ENCODE data around the gene PSG5. TPM values are rescaled to one million over a fixed set of nuclear protein-coding genes. Genes with fewer than 3 reads are reported as not detected.
"Not testable (repeated sequence)": the region's sequence is repeated elsewhere in the genome, so short reads cannot be mapped to it uniquely, and the experiment has no call there.

Gene PSG5
- total RNA-seq = not detected

- CTCF ChIA-PET, POLR2A ChIA-PET: not testable (repeated sequence)
Observed at GRCh38 chr19:43186311-43186935, at the start of gene PSG5. TSS of gene PSG5 (minus strand) at chr19:43186536. CDS start at chr19:43186405, 131 bp downstream.

- CTCF ChIA-PET, POLR2A ChIA-PET: not testable (repeated sequence)
Observed at GRCh38 chr19:43235686-43236085, 49.4 kb upstream of the PSG5 start.

DNA sequence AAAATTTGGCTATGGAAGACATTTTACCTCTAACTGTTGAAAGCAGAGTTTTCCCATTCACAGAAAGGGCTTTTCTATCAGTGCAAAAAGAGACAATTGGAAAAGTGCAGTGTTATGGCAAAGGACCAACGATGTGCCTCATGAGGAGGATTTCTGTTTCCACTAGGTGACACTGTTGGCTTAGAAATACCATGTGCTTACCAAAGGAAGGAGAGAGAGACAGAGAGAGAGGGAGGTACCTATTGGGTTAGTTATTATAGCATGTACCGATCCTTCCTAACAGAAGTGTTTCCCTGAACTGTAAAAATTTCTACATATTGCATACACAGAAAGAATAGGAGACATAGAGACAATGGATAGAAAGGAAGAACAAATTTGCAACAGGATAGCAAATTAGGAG lies 43.0 kb upstream of the PSG5 start:
- CTCF ChIA-PET = no interaction called here
- POLR2A ChIA-PET = no interaction called here

DNA sequence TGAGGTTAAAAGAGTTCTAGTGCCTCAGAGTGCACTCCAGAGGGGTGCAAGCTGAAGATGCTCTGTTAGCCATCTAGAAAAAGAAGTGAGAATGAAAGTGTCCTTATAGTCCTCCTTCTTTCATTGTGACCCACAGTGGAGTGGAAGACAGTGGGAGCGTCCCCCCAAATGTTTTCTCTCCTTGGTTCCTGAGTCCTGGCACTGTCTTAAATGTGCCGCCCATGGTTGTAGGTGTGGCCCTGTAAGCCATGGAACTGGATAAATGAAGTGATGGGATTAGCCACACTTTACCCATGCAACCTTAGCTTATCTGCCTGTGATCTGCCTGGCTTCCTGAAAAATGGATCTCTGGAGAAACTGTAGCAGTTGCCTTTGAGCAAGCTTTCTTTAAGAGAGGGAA lies 42.4 kb upstream of the PSG5 start:
- CTCF ChIA-PET, POLR2A ChIA-PET: not testable (repeated sequence)

DNA sequence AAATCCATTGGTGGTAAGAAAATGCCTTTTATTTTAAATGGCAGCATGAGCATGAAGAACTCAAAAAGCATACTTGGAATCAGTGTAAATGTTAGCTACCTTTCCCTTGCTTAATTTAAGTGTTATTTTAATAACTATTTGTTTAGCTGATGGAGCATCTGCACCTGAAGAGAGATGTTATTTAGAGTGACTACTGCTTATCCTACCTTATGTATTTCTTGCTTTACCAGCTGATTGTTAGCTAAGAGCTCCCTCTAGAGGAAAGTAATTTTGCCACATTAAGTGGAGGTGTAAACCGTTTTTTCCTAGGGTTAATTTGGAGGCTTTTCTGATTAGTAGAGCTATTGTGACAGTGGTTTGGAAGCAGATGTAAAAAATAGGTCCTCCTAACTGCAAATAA lies 40.6 kb upstream of the PSG5 start:
- POLR2A ChIA-PET, CTCF ChIA-PET: not testable (repeated sequence)

- CTCF ChIA-PET = no interaction called here
- POLR2A ChIA-PET = no interaction called here
Observed at GRCh38 chr19:43224855-43225253, 38.5 kb upstream of the PSG5 start.

GRCh38 chr19:43224201-43224854 lies 38.0 kb upstream of the PSG5 start:
- CTCF ChIA-PET, POLR2A ChIA-PET: not testable (repeated sequence)

GRCh38 chr19:43221891-43222290 lies 35.6 kb upstream of the PSG5 start:
- POLR2A ChIA-PET, CTCF ChIA-PET: not testable (repeated sequence)

- CTCF ChIA-PET, POLR2A ChIA-PET: not testable (repeated sequence)
Observed at GRCh38 chr19:43219136-43219535, 32.8 kb upstream of the PSG5 start.

DNA sequence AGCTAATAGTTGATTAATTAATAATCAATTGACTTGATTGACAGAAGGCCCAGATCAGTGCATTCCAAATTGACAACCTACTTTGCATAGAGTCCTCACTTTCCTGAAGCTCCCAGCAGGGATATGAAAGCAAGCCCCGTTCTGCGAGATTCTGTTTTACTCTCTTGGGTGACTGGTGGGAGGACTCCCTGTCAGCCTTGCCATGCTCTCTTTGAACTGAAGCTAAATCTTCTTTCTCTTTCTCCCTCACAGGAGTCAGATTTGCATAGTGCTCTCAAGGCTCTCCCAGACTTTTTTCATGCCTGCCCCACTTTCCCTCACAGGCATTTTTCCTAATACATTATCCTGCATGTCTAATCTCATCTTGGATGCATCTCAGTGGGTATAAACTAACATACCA lies 29.5 kb upstream of the PSG5 start:
- POLR2A ChIA-PET, CTCF ChIA-PET: not testable (repeated sequence)

DNA sequence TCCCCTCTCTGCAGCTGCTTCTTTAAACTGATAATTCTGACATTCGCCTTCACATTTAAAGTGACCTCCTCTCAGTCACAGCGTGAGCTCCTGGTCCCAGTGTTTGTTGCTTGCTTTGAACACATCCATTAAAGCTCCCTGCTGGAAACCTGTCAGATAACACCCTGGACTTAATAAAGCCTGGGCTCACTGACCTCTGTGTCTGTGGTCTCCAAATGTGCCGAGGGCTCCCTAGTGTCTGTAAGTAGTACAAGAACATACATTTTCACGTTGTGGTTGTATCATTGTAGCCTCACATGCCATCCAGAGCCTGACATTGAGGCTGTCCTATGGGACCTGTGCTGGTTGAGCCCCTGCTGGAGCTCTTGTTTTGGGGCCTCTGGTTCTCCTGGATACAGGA lies 21.7 kb upstream of the PSG5 start:
- ChIA-PET POLR2A (no interaction called here), CTCF (no interaction called here)

GRCh38 chr19:43207174-43207573 lies 20.8 kb upstream of the PSG5 start:
- POLR2A ChIA-PET, CTCF ChIA-PET: not testable (repeated sequence)

- CTCF ChIA-PET, POLR2A ChIA-PET: not testable (repeated sequence)
Observed at GRCh38 chr19:43205471-43206105, 19.3 kb upstream of the PSG5 start, which contains the start of gene PSG4. TSS of gene PSG4 (minus strand) at chr19:43205638. CDS start at chr19:43205536, 102 bp downstream.

- POLR2A ChIA-PET, CTCF ChIA-PET: not testable (repeated sequence)
Observed at GRCh38 chr19:43203611-43204010, 17.3 kb upstream of the PSG5 start.

- CTCF ChIA-PET, POLR2A ChIA-PET: not testable (repeated sequence)
Observed at GRCh38 chr19:43201891-43202290, 15.6 kb upstream of the PSG5 start.

GRCh38 chr19:43201337-43201801 lies 15.0 kb upstream of the PSG5 start:
- POLR2A ChIA-PET, CTCF ChIA-PET: not testable (repeated sequence)

DNA sequence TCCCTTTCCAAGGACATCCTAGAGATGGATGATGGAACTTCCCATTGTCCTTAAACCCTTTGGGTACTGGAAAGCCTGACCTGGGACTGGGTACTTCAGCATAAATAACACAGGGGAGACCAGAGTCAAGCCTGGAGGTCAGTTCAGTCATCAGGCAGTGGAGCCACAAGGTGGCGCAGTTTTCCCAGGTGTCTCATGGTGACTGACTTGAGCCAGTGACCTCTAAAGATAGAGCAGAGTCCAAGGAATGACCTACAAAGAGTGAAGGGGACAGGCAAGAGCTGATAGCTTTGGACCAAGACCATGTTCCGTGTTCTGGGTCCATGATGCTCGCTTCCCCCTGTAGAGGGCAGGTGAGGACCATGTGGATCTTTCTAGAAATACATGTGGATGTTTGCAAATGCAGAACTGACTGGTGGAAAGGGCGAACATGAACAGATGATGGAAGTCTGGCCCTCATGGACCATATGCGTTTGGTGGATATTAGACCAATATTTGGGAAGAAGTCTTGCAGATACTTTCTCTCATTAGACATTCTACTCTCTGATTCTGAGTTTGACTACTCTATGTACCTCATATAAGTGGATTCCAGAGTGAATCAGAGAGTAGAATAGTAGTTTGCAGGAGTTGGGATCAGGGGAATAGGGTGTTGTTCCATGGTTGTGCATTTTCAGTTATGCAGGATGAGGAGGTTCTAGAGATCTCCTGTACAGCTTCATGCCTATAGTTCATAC lies 12.5 kb upstream of the PSG5 start:
- CTCF ChIA-PET = not testable (repeated sequence)

DNA sequence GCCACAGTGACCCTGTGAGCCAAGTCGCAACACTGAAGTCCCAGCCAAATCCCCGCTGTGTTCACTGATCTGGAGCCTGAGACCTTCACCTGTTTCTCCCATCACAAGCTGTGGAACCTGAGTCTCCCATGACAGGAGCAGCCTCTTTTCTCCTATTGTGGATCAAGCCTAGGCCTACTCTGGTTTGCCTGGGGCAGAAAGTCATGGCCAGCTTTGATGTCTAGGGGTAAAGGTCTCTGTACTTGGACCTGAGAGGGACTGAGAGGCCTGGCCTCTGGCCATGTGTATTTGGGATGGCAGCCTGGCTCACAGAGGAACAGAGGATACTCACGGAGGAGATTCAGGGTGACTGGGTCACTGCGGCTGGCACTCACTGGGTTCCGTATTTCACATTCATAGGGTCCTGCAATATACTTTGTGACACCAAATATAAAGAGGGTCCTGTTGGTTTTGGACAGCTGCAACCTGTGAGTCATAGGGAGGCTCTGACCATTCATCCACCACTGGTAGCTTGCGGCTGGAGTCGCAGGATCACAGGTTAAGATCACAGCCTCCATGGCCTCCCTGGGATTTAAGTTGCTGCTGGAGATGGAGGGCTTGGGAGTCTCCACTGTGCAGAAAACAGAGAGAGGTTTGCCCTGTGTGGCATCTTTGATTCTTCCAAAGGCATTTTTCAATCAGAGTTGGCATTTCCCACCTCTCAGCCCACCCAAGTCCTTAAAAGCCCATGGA lies 11.5 kb upstream of the PSG5 start:
- CTCF ChIA-PET, POLR2A ChIA-PET: not testable (repeated sequence)

More for the DNA sequence above, 12.5 kb upstream of the PSG5 start:
- POLR2A ChIA-PET = not testable (repeated sequence)

DNA sequence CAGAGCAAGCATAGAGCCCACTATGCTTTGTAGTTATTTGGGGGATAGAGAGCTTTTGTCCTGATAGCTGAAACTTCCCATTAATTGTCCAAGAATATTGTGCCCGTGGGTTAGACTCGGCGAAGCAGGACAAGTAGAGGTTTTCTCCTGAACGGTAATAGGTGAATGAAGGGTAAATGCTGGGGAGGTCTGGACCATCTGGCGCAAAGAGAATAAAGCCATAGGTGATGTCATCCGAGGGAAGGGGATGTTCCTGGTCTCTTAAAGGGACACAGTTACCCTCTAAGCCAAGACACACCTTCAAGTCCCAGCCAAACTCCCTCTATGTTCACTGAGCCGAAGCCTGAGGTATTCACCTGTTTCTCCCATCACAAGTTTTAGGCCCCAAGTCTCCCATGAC lies 8.1 kb upstream of the PSG5 start:
- POLR2A ChIA-PET, CTCF ChIA-PET: not testable (repeated sequence)
